ENCODE measurements around the gene VMP1. TPM values are rescaled to one million over a fixed set of nuclear protein-coding genes. Genes with fewer than 3 reads are reported as not detected.
A peak's percentile ranks its signal among the peaks of the same experiment; 100 is the strongest.

VMP1 gene
- total RNA-seq, 1 donor from 2014 or later = 183 TPM

DNA sequence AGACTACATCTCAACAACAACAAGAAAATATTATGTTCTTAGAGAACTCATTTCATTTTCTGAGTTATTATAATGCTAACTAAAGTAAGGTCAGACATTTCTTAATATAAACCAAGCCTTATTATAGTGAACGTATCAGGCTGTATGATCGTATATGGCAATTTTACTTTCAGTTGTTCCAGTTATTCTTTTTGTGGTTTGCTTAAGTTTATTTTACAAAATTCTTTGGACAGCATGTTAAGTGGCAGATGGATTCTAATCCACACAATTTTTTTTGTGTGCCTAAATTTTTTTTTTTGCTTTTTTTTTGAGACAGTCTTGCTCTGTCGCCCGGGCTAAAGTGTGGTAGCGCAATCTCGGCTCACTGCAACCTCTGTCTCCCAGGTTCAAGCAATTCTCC is 59.0 kb downstream of the VMP1 start:
- Histone ChIP-seq H3K36me3 (peaks cover 0 to 14% of the 10 kb centered on the region in 2 donors), H3K9me3 (no peaks in the 10 kb centered on the region), H3K4me1 (peaks cover 0 to 14% of the 10 kb centered on the region in 2 donors), H3K27ac (no peak overlapping the region), H3K4me3 (no peak overlapping the region), H3K27me3 (no peaks in the 10 kb centered on the region)
- intact Hi-C loops (cut with DNase I) = no loop called here
- TF ChIP-seq, protein P1, sequence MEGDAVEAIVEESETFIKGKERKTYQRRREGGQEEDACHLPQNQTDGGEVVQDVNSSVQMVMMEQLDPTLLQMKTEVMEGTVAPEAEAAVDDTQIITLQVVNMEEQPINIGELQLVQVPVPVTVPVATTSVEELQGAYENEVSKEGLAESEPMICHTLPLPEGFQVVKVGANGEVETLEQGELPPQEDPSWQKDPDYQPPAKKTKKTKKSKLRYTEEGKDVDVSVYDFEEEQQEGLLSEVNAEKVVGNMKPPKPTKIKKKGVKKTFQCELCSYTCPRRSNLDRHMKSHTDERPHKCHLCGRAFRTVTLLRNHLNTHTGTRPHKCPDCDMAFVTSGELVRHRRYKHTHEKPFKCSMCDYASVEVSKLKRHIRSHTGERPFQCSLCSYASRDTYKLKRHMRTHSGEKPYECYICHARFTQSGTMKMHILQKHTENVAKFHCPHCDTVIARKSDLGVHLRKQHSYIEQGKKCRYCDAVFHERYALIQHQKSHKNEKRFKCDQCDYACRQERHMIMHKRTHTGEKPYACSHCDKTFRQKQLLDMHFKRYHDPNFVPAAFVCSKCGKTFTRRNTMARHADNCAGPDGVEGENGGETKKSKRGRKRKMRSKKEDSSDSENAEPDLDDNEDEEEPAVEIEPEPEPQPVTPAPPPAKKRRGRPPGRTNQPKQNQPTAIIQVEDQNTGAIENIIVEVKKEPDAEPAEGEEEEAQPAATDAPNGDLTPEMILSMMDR (IDR thresholded peaks at IDR 0.05) = no peak
- no peak for DNase-seq (ENCODE audit: low spot score in 2 of 2)

- H3K27ac ChIP-seq = peak overlapping the region in 1 of 2 donors; percentile 0
- TF ChIP-seq, protein P1 (IDR thresholded peaks at IDR 0.05) = no peak
- H3K4me3 ChIP-seq = no peak overlapping the region
- DNase-seq (ENCODE audit: low spot score in 2 of 2) = no peak
- peaks cover 0 to 9% of the 10 kb centered on the region in 2 donors for H3K4me1 ChIP-seq
- H3K27me3 ChIP-seq = no peaks in the 10 kb centered on the region
- H3K36me3 ChIP-seq = peaks cover 0 to 14% of the 10 kb centered on the region in 2 donors
- H3K9me3 ChIP-seq = no peaks in the 10 kb centered on the region
- intact Hi-C loops (cut with DNase I) = no loop called here
Measured at GRCh38 chr17:59767176-59767575, 59.7 kb downstream of the VMP1 start.

DNA sequence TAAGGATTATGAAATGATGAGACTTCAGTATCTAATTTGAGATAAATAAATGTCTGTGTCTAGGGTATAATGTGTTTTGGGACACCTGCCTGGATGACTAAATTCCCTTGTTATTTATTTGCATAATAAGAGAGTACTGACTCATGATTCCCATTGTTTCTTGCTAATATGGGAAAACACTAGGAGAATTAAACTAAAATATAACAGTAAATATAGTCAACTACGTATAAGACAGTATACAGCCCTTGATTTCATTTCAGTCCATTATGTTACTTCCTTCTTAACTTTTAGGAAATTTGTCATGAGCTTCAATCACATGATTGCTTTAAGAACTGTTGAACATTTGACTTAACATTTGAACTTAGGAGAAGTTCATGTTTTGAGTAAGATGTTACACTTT is 62.4 kb downstream of the VMP1 start:
- intact Hi-C loops (cut with DNase I) = no loop called here
- no peak overlapping the region for H3K4me3 ChIP-seq
- peaks cover 8 to 24% of the 10 kb centered on the region in 2 donors for H3K36me3 ChIP-seq
- DNase-seq (ENCODE audit: low spot score in 2 of 2) = no peak
- peak overlapping the region in 1 of 2 donors; percentile 16 for H3K27ac ChIP-seq
- no peaks in the 10 kb centered on the region for H3K4me1 ChIP-seq
- no peaks in the 10 kb centered on the region for H3K27me3 ChIP-seq
- H3K9me3 ChIP-seq = no peaks in the 10 kb centered on the region
- TF ChIP-seq, protein P1 (IDR thresholded peaks at IDR 0.05) = no peak

- Histone ChIP-seq H3K4me3 (no peak overlapping the region), H3K36me3 (peaks cover 18 to 31% of the 10 kb centered on the region in 2 donors), H3K4me1 (no peaks in the 10 kb centered on the region), H3K9me3 (no peaks in the 10 kb centered on the region), H3K27ac (no peak overlapping the region), H3K27me3 (no peaks in the 10 kb centered on the region)
- TF ChIP-seq, protein P1 (IDR thresholded peaks at IDR 0.05) = no peak
- intact Hi-C loops (cut with DNase I) = no loop called here
- no peak for DNase-seq (ENCODE audit: low spot score in 2 of 2)
Measured at GRCh38 chr17:59771093-59771492, 63.6 kb downstream of the VMP1 start.

- TF ChIP-seq, protein P1 (IDR thresholded peaks at IDR 0.05) = no peak
- no peaks in the 10 kb centered on the region for H3K27me3 ChIP-seq
- H3K36me3 ChIP-seq = peaks cover 24 to 36% of the 10 kb centered on the region in 2 donors
- H3K9me3 ChIP-seq = no peaks in the 10 kb centered on the region
- no peak overlapping the region for H3K27ac ChIP-seq
- DNase-seq (ENCODE audit: low spot score in 2 of 2) = no peak
- intact Hi-C loops (cut with DNase I) = no loop called here
- no peak overlapping the region for H3K4me3 ChIP-seq
- no peaks in the 10 kb centered on the region for H3K4me1 ChIP-seq
Measured at GRCh38 chr17:59775786-59776350, 68.4 kb downstream of the VMP1 start.

GRCh38 chr17:59776577-59776976 is 69.1 kb downstream of the VMP1 start:
- intact Hi-C loops (cut with DNase I) = no loop called here
- H3K36me3 ChIP-seq = peaks cover 24 to 36% of the 10 kb centered on the region in 2 donors
- TF ChIP-seq, protein P1 (IDR thresholded peaks at IDR 0.05) = no peak

More at GRCh38 chr17:59776577-59776976, 69.1 kb downstream of the VMP1 start:
- Histone ChIP-seq H3K27me3 (no peaks in the 10 kb centered on the region), H3K4me1 (peaks cover 0 to 2% of the 10 kb centered on the region in 2 donors), H3K9me3 (no peaks in the 10 kb centered on the region), H3K4me3 (no peak overlapping the region), H3K27ac (no peak overlapping the region)
- no peak for DNase-seq (ENCODE audit: low spot score in 2 of 2)
